Fibroblast of lung (primary cell): ENCODE measurements around the gene MUC2.

Experiments used
- CTCF ChIP-seq, 2 donors: IDR thresholded peaks in 1 of 2; conservative IDR thresholded peaks in 1 of 2; 1 replicate in 1 of 2; 2 replicates in 1 of 2; pipeline ENCODE4 v1.5.1; 2011 to 2012; ENCODE audit warnings: low read length in 2 of 2, control low read depth in 1 of 2, inconsistent platforms in 1 of 2, low read depth in 1 of 2, mild to moderate bottlenecking in 1 of 2
- EZH2 ChIP-seq: IDR thresholded peaks from 2 replicates; pipeline ENCODE4 v1.5.1; 2012; ENCODE audit warnings: low read length, control low read depth, mild to moderate bottlenecking; ENCODE audit errors: missing control alignments

- TF ChIP-seq CTCF (conservative IDR thresholded peaks at IDR 0.05 in 1 of 2, IDR thresholded peaks at IDR 0.05 in 1 of 2; ENCODE audit: low read depth in 1 of 2, low read length in 2 of 2) (no peak), EZH2 (no peak)
Observed at GRCh38 chr11:1116666-1117390, 42.2 kb downstream of the MUC2 start.
